AG09319 (cell line): ENCODE measurements around the gene SEC22A.

Source experiments
- DNase-seq: peaks from one replicate; pipeline ENCODE4 v3.0.0-alpha.2; 2010; ENCODE audit warnings: low read depth; ENCODE audit errors: extremely low read depth
- CTCF ChIP-seq: IDR thresholded peaks from 2 replicates; pipeline ENCODE4 v1.5.1; 2011; ENCODE audit warnings: low read depth, mild to moderate bottlenecking, inconsistent platforms, low read length, moderate library complexity

Gene SEC22A

GRCh38 chr3:123163141-123163540 lies 38.6 kb upstream of the SEC22A start:
- DNase-seq = no peak
- TF ChIP-seq CTCF = no peak

GRCh38 chr3:123165163-123165562 lies 36.6 kb upstream of the SEC22A start:
- TF ChIP-seq CTCF = no peak
- no peak for DNase-seq

- TF ChIP-seq CTCF = no peak
- no peak for DNase-seq
Measured at GRCh38 chr3:123167686-123168085, 34.1 kb upstream of the SEC22A start.

GRCh38 chr3:123168122-123168521 lies 33.6 kb upstream of the SEC22A start:
- no peak for DNase-seq
- no peak for TF ChIP-seq CTCF

GRCh38 chr3:123168605-123169004 lies 33.1 kb upstream of the SEC22A start:
- no peak for TF ChIP-seq CTCF
- DNase-seq = no peak

- no peak for DNase-seq
- no peak for TF ChIP-seq CTCF
Measured at GRCh38 chr3:123169492-123169929, 32.2 kb upstream of the SEC22A start.

GRCh38 chr3:123169930-123170329 lies 31.8 kb upstream of the SEC22A start:
- DNase-seq = no peak
- TF ChIP-seq CTCF = no peak

- no peak for TF ChIP-seq CTCF
Measured at GRCh38 chr3:123180791-123181190, 21.0 kb upstream of the SEC22A start.

More at GRCh38 chr3:123180791-123181190, 21.0 kb upstream of the SEC22A start:
- no peak for DNase-seq
